Ectodermal cell (in vitro differentiated cells): Measurements from ENCODE around the gene LRRC1.

Source experiments
- H3K27ac ChIP-seq: 2 replicates; pipeline ENCODE4 v1.7.0; 2013; ENCODE audit warnings: mild to moderate bottlenecking, low read depth, low read length; ENCODE audit not compliant: insufficient read depth, poor library complexity, severe bottlenecking
- H3K27me3 ChIP-seq: 2 replicates; pipeline ENCODE4 v1.7.0; 2013; ENCODE audit warnings: mild to moderate bottlenecking, low read length; ENCODE audit not compliant: insufficient read depth, control insufficient read depth, poor library complexity, severe bottlenecking
- H3K36me3 ChIP-seq: one replicate; pipeline ENCODE4 v1.7.0; 2013; ENCODE audit warnings: low read length; ENCODE audit not compliant: control insufficient read depth, insufficient read depth
- H3K4me1 ChIP-seq: one replicate; pipeline ENCODE4 v1.7.0; 2013; ENCODE audit warnings: low read length; ENCODE audit not compliant: control insufficient read depth, insufficient read depth
- H3K4me3 ChIP-seq: 2 replicates; pipeline ENCODE4 v1.7.0; 2013; ENCODE audit warnings: low read depth, low read length, control low read depth; ENCODE audit not compliant: insufficient read depth
- H3K9me3 ChIP-seq: 2 replicates; pipeline ENCODE4 v1.7.0; 2013; ENCODE audit warnings: mild to moderate bottlenecking, low read length, moderate library complexity; ENCODE audit not compliant: control insufficient read depth
- WGBS, 2 experiments: methylation state at CpG; one replicate each; pipeline ENCODE4 v1.1.7; 2013; ENCODE audit warnings: missing lambda C conversion rate in 2 of 2; 5-methylcytosine and 5-hydroxymethylcytosine counted together

LRRC1 gene

GRCh38 chr6:53869964-53870363, 75.2 kb downstream of the LRRC1 start:
- H3K36me3 ChIP-seq, result no peaks in the 10 kb centered on the region
- H3K4me3 ChIP-seq, result no peak overlapping the region
- H3K9me3 ChIP-seq, result no peaks in the 10 kb centered on the region
- no peaks in the 10 kb centered on the region for H3K4me1 ChIP-seq
- no peaks in the 10 kb centered on the region for H3K27me3 ChIP-seq
- 93 to 95% methylated on average over 5 to 6 of the region's 6 CpGs for WGBS, 2 experiments
- no peak overlapping the region for H3K27ac ChIP-seq

GRCh38 chr6:53873922-53874321, 79.1 kb downstream of the LRRC1 start:
- H3K27me3 ChIP-seq, result no peaks in the 10 kb centered on the region
- H3K4me1 ChIP-seq, result no peaks in the 10 kb centered on the region
- no peak overlapping the region for H3K27ac ChIP-seq
- H3K9me3 ChIP-seq, result no peaks in the 10 kb centered on the region
- H3K4me3 ChIP-seq, result no peak overlapping the region
- no peaks in the 10 kb centered on the region for H3K36me3 ChIP-seq
- 96% methylated on average over 2 of the region's 4 CpGs for WGBS, 2 experiments

GRCh38 chr6:53874964-53875363, 80.2 kb downstream of the LRRC1 start:
- H3K36me3 ChIP-seq, result no peaks in the 10 kb centered on the region
- H3K9me3 ChIP-seq, result no peaks in the 10 kb centered on the region
- H3K4me3 ChIP-seq, result no peak overlapping the region
- H3K27ac ChIP-seq, result no peak overlapping the region
- no peaks in the 10 kb centered on the region for H3K27me3 ChIP-seq
- H3K4me1 ChIP-seq, result no peaks in the 10 kb centered on the region
- WGBS, 2 experiments, result 94 to 96% methylated on average over 2 of the region's 2 CpGs

- WGBS, 2 experiments, result 67 to 68% methylated on average over 2 of the region's 2 CpGs
- H3K27me3 ChIP-seq, result no peaks in the 10 kb centered on the region
- H3K9me3 ChIP-seq, result no peaks in the 10 kb centered on the region
- no peaks in the 10 kb centered on the region for H3K36me3 ChIP-seq
- H3K4me1 ChIP-seq, result no peaks in the 10 kb centered on the region
- H3K27ac ChIP-seq, result no peak overlapping the region
- no peak overlapping the region for H3K4me3 ChIP-seq
Observed at GRCh38 chr6:53877151-53877550, 82.3 kb downstream of the LRRC1 start.

- no peaks in the 10 kb centered on the region for H3K4me1 ChIP-seq
- no peaks in the 10 kb centered on the region for H3K36me3 ChIP-seq
- no peak overlapping the region for H3K4me3 ChIP-seq
- H3K27me3 ChIP-seq, result no peaks in the 10 kb centered on the region
- H3K9me3 ChIP-seq, result no peaks in the 10 kb centered on the region
- no peak overlapping the region for H3K27ac ChIP-seq
- 85 to 90% methylated on average over 1 to 2 of the region's 2 CpGs for whole genome bisulfite sequencing, 2 experiments
Observed at GRCh38 chr6:53878808-53879207, 84.0 kb downstream of the LRRC1 start.

- no peak overlapping the region for H3K4me3 ChIP-seq
- H3K27ac ChIP-seq, result no peak overlapping the region
- H3K36me3 ChIP-seq, result no peaks in the 10 kb centered on the region
- 78 to 82% methylated on average over 4 of the region's 4 CpGs for WGBS, 2 experiments
- H3K4me1 ChIP-seq, result no peaks in the 10 kb centered on the region
- H3K27me3 ChIP-seq, result no peaks in the 10 kb centered on the region
- H3K9me3 ChIP-seq, result no peaks in the 10 kb centered on the region
Observed at GRCh38 chr6:53879608-53880007, 84.8 kb downstream of the LRRC1 start.

- Histone ChIP-seq H3K36me3 (no peaks in the 10 kb centered on the region), H3K4me3 (no peak overlapping the region), H3K9me3 (no peaks in the 10 kb centered on the region), H3K27ac (no peak overlapping the region), H3K4me1 (no peaks in the 10 kb centered on the region), H3K27me3 (no peaks in the 10 kb centered on the region)
- WGBS, 2 experiments, result 71 to 82% methylated on average over 2 of the region's 2 CpGs
Observed at GRCh38 chr6:53887316-53887715, 92.5 kb downstream of the LRRC1 start.

GRCh38 chr6:53888931-53889330, 94.1 kb downstream of the LRRC1 start:
- H3K27ac ChIP-seq, result no peak overlapping the region
- H3K9me3 ChIP-seq, result no peaks in the 10 kb centered on the region
- no peaks in the 10 kb centered on the region for H3K4me1 ChIP-seq
- H3K4me3 ChIP-seq, result no peak overlapping the region
- H3K36me3 ChIP-seq, result no peaks in the 10 kb centered on the region
- WGBS, 2 experiments, result 67% methylated on average over 1 of the region's 1 CpG; no CpG with 5 or more reads in 1 of the 2 experiments
- no peaks in the 10 kb centered on the region for H3K27me3 ChIP-seq

GRCh38 chr6:53889365-53889764, 94.6 kb downstream of the LRRC1 start:
- Histone ChIP-seq H3K9me3 (no peaks in the 10 kb centered on the region), H3K36me3 (no peaks in the 10 kb centered on the region), H3K4me3 (no peak overlapping the region), H3K27me3 (no peaks in the 10 kb centered on the region), H3K27ac (no peak overlapping the region), H3K4me1 (no peaks in the 10 kb centered on the region)
- WGBS, 2 experiments, result 80% methylated on average over 1 of the region's 1 CpG; no CpG with 5 or more reads in 1 of the 2 experiments

GRCh38 chr6:53892707-53893106, 97.9 kb downstream of the LRRC1 start:
- Histone ChIP-seq H3K4me1 (no peaks in the 10 kb centered on the region), H3K9me3 (no peaks in the 10 kb centered on the region), H3K4me3 (no peak overlapping the region), H3K36me3 (no peaks in the 10 kb centered on the region), H3K27ac (no peak overlapping the region), H3K27me3 (no peaks in the 10 kb centered on the region)
- 90 to 96% methylated on average over 1 of the region's 1 CpG for WGBS, 2 experiments

GRCh38 chr6:53894091-53894490, 99.3 kb downstream of the LRRC1 start:
- H3K27me3 ChIP-seq, result no peaks in the 10 kb centered on the region
- H3K27ac ChIP-seq, result no peak overlapping the region
- no peaks in the 10 kb centered on the region for H3K36me3 ChIP-seq
- 92% methylated on average over 2 of the region's 2 CpGs for WGBS, 2 experiments
- no peaks in the 10 kb centered on the region for H3K9me3 ChIP-seq
- H3K4me3 ChIP-seq, result no peak overlapping the region
- no peaks in the 10 kb centered on the region for H3K4me1 ChIP-seq
